ENCODE measurements around the gene IL12RB2.
A peak's percentile ranks its signal among the peaks of the same experiment; 100 is the strongest.

The IL12RB2 gene

GRCh38 chr1:67313934-67314671 lies 6.4 kb downstream of the IL12RB2 start:
- no peak for DNase-seq

GRCh38 chr1:67314696-67315095 lies 7.0 kb downstream of the IL12RB2 start:
- peak in 1 of 2 donors; percentile 30 for DNase-seq

DNA sequence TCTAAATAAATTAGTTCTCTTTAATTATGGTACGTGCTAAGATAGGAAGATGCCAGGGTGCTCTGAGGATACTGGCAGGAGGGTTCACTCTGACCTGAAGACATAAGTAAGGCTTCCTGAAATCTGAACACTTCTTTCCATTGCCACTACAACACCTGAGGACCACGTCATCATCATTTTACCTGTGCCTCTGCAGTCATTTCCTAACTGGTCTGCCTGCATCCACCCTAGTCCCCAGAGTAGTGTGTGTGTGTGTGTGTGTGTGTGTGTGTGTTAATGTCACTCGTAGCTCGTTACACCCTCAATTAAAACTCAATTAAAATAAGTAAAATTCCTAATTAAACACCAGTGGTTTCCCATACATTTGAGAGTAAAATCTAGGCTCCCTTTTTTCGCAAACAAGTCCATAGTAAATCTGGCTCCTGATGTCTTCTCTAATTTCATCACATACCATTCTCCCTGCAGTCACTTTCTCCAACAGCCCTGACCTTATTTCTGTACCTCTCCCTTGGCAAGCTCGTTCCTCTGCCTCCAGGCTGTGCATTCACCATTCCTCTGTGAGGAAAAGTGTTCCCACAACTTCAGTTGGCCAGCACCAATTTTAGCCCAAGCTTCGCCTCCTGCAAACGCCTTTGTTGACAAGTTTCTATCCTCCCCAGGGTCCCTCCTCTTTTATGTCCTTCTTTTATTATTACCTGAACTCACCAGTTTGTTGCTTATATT lies 8.7 kb downstream of the IL12RB2 start:
- no peak for DNase-seq

DNA sequence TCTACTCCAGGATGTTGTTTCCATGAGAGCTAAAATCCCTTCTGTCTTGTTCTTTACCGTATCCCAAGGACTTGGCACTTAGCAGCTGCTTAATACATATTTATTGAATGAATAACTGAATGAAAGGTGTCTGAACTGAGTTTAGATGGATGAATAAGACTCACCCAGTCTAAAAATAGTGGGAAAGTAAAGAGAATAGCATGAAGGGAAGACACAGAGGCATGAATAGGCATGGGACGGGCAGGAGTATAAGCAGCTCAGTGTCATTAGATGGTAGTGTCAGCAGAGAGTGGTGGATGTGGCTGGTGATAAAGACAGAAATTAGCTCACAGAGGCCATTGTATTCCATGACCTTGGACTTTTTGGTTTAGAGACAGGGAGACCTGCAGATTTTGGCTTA lies 9.2 kb downstream of the IL12RB2 start:
- DNase-seq = no peak

- DNase-seq = no peak
Measured at GRCh38 chr1:67317803-67318202, 10.1 kb downstream of the IL12RB2 start.

GRCh38 chr1:67322442-67322841 lies 14.8 kb downstream of the IL12RB2 start:
- DNase-seq = no peak

- no peak for DNase-seq
Measured at GRCh38 chr1:67323087-67323486, 15.4 kb downstream of the IL12RB2 start.

DNA sequence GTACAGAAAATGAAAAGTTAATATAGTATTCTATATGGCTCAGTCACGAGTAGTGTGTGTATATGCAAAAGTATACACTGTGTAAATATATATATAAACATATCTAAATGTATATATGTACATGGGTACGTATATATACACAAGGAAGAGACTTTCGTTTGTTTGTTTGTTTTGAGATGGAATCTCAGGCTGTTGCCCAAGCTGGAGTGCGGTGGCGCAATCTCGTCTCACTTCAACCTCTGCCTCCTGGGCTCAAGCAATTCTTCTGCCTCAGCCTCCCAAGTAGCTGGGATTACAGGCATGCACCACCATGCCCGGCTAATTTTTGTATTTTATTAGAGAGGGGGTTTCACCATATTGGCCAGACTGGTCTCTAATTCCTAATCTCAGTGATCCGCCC lies 16.4 kb downstream of the IL12RB2 start:
- DNase-seq = no peak

- no peak for DNase-seq
Measured at GRCh38 chr1:67327864-67328466, 20.3 kb downstream of the IL12RB2 start.

DNA sequence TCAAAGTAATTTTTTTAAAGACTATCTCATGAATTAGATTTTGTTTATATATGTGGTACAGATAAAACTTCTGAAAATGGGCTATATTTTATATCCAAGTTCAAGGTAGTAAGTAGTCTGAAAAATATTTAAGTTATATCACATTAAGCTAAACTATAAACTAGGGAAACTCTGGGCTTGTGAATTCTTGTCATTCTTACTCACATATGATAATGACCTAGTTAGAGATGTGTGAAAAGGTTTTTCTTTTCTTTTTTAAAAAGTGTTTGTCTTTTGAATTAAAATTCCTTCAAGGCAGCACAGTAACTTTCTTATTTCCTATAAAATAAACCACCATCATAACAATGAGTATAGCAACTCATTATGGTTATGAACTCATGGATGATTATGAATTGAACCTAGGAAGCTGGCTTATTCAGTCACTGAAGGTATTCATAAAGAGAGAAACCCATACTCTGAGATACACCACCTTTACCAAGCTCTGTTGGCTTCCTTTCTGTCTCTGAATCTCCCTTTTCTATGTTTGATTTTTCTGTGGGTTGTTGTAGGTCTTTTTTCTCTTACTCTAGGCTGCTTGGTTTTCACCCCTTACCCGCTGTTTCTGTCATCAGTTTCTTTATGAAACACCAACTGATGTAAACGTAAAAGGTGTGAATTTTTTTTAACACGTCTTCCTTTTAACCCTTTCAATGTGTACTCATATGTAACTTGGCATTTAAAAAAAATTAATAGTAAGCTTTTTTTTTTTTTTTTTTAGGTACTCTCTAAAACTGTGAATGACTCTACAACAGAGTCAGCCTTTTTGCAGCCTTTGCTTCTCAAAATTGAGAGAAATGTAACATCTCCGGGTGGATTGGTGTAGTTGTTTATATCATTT lies 25.2 kb downstream of the IL12RB2 start:
- DNase-seq = no peak

DNA sequence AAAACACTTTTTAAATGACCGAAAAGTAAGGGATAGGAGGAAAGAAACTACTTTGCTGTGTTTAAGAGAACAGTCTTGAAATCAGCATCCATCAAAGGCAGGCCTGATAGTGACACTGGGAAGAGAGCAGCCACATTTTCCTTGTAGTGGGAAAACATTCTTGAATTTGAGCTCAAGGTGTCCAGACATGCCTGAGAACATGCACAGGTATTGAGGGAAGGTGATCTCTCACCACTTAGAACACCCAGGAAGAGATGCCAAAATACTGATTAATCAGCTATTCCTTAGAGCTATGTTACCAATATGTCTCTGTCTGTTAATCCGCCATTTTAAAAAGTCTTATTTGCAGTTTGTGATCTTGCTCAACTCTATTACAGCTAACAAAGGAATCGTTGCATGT lies 25.9 kb downstream of the IL12RB2 start:
- no peak for DNase-seq

- DNase-seq = peak in 1 of 2 donors; percentile 14
Measured at GRCh38 chr1:67335411-67335810, 27.7 kb downstream of the IL12RB2 start.

DNA sequence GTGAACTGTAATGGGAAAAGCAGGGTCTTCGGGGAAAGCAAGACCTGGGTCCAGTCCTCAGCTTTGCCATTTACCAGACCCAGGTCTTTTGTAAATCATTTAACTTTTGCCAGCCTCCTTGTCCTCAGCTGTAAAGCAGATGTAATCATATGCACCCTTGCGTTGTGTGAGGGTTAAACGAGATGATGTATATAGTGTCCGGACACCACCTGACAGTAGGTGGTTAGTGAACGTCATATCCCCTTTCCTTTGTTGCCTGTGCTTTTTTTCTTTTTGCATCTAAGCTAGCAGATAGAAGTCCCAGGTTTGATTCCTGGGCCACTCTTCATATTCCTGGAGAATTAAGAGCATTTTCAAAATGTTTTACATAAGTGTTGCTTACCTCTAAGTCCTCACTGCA lies 28.5 kb downstream of the IL12RB2 start:
- DNase-seq = no peak

GRCh38 chr1:67336783-67337182 lies 29.1 kb downstream of the IL12RB2 start:
- DNase-seq = no peak

DNA sequence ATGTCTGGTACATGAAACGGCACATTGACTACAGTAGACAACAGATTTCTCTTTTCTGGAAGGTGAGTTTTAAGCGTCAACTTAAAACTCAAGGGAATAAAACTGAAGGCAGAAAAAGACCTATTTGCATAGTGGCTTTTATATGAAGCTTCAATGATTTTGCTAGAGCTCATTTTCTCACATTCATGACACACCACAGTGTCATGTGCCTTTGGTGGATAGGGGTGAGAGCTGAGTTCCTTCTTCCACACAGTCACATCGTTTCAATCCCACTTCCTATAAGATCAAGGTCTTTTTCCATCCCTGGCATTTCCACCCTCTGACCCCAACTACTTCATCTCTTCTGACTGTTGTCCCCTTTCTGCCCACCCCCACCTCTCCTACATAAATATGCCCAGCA lies 31.0 kb downstream of the IL12RB2 start:
- peak; percentile 41 to 72 for DNase-seq

GRCh38 chr1:67339623-67340343 lies 32.1 kb downstream of the IL12RB2 start:
- peak in 1 of 2 donors; percentile 18 for DNase-seq

DNA sequence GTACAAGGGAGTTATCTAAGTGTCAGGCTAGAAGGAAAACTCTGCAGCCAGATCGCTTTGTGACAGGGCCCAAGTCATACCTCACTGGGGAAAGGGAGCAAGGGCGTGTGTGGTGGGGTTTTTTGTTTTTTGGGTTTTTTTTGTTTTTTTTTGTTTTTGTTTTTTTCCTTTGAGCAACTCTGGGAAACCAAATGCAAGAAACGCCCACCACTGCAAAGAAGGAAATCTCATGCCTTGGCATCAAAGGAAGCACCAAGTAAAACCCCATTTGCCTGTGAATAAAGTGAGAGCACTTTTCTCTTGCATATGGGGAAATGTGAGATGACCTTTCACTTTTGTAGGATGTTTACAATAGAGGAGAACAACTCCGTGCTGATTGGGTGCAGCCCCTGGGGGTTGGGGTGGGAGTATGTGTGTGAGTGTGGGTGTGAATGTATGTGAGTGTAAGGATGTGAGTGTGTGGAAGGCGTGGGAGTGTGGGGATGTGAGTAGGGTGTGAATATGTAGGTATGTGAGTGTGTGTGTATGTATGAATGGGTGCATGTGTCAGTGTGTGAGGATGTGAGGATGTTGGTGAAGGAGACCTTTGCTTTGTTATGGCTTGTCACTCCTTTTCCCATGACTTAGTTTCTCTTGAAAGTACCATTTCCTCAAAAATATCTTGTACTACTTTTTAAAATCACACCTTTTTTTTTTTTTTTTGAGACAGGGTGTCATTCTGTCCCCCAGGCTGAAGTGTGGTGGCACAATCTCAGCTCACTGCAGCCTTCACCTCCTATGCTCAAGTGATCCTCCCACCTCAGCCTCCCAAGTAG lies 34.6 kb downstream of the IL12RB2 start:
- peak; percentile 49 to 84 for DNase-seq

DNA sequence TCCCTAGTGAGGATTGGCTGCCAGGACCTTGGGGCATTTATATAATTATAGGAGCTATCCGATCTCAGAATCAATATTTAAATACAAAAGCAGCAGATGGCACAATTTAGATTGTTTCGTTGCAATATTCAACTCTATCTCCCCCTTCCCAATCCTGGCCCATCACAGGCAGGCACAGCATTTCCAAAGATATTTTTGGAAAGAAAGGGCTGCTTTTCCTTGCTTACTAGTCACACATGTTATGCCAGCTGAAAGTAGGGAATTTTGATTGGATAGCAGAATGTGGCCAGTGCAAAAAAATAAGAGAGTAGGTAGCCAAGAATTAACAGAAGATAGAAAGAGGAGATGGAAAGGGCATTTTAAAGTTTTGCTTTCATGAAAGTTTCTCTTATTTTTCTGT lies 37.9 kb downstream of the IL12RB2 start:
- DNase-seq = no peak

GRCh38 chr1:67346982-67347381 lies 39.3 kb downstream of the IL12RB2 start:
- no peak for DNase-seq

DNA sequence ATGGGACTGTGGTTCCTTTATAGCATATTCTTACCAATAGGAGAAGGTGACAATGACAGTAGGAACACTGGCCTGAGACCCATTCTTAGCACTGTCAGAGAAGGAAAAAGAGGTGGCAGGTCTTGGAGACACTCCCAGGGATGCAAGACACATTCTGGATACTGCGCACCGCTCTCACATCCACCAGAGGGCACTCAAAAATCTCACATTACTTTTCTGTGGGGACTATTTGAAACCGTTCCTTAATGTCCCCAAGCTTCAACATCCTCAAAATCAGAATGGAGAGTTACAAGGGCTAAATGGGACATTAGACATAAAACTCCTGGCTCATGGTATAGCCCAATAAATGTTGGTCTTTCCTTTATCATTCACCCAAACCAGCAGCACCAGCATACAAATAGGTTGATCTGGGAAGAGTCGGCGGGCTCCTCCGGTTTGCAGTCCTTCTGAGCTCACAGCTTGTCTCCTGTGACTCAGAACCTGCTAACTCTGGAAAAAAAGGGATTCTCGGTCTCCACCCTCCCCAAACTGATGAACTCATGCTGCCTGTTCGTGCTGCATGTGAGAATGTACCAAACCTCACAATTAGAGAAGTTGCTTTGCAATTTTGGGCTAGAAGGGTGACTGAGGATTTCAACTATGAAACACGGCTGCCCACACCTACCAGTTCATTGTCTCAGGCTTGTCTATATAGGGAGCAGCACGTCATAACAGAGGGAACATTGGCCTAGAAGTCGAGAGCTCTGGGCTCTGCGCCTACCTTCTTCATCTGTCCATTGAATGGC lies 40.2 kb downstream of the IL12RB2 start:
- DNase-seq = peak; percentile 52 to 55

Data from inflammatory macrophage treated with lipopolysaccharide for 1 hour (primary cell).